IMR-90 (cell line): Measurements from ENCODE around the gene PHOX2A. TPM values are rescaled to one million over a fixed set of nuclear protein-coding genes. Genes with fewer than 3 reads are reported as not detected.
A peak's percentile ranks its signal among the peaks of the same experiment; 100 is the strongest.
"Not testable (repeated sequence)": the region's sequence is repeated elsewhere in the genome, so short reads cannot be mapped to it uniquely, and the experiment has no call there.

ENCODE experiments used
- ATAC-seq: fragments of 200-7000 bp; cut with Tn5 transposase; 2 replicates; pipeline ENCODE4 v1.9.1; 2020; ENCODE audit warnings: low read depth, mild to moderate bottlenecking, moderate library complexity
- BruUV-seq: library from RNA; stranded (reverse); fragments of 400-500 nt; replicated peaks from 2 replicates; lab custom pipeline; 2021; lab: Mats Ljungman, UMichigan
- CTCF ChIA-PET: fragments of 300-600 bp; formaldehyde crosslinking; extraction: SDS; loops from one replicate; lab custom pipeline; 2021; ENCODE audit warnings: antibody characterized with exemption; lab: Yijun Ruan, JAX
- POLR2A ChIA-PET: fragments of 300-600 bp; sonication (Branson Sonifier 250); formaldehyde crosslinking; loops from one replicate; lab custom pipeline; 2022; ENCODE audit warnings: antibody characterized with exemption; ENCODE audit not compliant: unreplicated experiment; lab: Charles Lee
- DNase-seq: peaks from one replicate; pipeline ENCODE4 v3.0.0; 2013
- H2AFZ ChIP-seq: replicated peaks from 2 replicates; pipeline ENCODE3; 2013; ENCODE audit warnings: low read length, mild to moderate bottlenecking; ENCODE audit not compliant: poor library complexity
- H2AK5ac ChIP-seq: 2 replicates; pipeline ENCODE4 v1.6.1; 2013; ENCODE audit warnings: low read depth, low read length, inconsistent platforms
- H2AK9ac ChIP-seq: replicated peaks from 2 replicates; pipeline ENCODE3; 2013; ENCODE audit warnings: mild to moderate bottlenecking, low read depth, low read length, moderate library complexity; ENCODE audit not compliant: poor library complexity
- H2BK120ac ChIP-seq: 2 replicates; pipeline ENCODE4 v1.6.1; 2013; ENCODE audit warnings: low read depth, low read length, inconsistent platforms
- H2BK15ac ChIP-seq: 3 replicates; pipeline ENCODE4 v1.6.1; 2013; ENCODE audit warnings: low read depth, low read length, inconsistent platforms
- H2BK20ac ChIP-seq: 2 replicates; pipeline ENCODE4 v1.6.1; 2013; ENCODE audit warnings: low read depth, mild to moderate bottlenecking, inconsistent platforms, low read length, moderate library complexity
- H2BK5ac ChIP-seq: 2 replicates; pipeline ENCODE4 v1.6.1; 2013; ENCODE audit warnings: mild to moderate bottlenecking, low read depth, low read length, inconsistent platforms; ENCODE audit not compliant: poor library complexity, severe bottlenecking
- H3K14ac ChIP-seq: replicated peaks from 2 replicates; pipeline ENCODE4 v1.6.1; 2013; ENCODE audit warnings: low read depth, low read length, inconsistent platforms
- H3K18ac ChIP-seq: 2 replicates; pipeline ENCODE4 v1.6.1; 2013; ENCODE audit warnings: low read depth, low read length, control low read depth
- H3K23ac ChIP-seq: 2 replicates; pipeline ENCODE4 v1.6.1; 2013; ENCODE audit warnings: low read depth, low read length, inconsistent platforms
- H3K27ac ChIP-seq: 2 replicates; pipeline ENCODE4 v1.5.1; 2013; ENCODE audit warnings: mild to moderate bottlenecking, control low read depth, low read length; ENCODE audit not compliant: insufficient read depth
- H3K27me3 ChIP-seq: 2 replicates; pipeline ENCODE4 v1.6.1; 2013; ENCODE audit warnings: low read length; ENCODE audit not compliant: control insufficient read depth, insufficient read depth
- H3K36me3 ChIP-seq: 2 replicates; pipeline ENCODE4 v1.6.1; 2013; ENCODE audit warnings: low read length, mixed read lengths; ENCODE audit not compliant: control insufficient read depth, insufficient read depth
- H3K4ac ChIP-seq: 2 replicates; pipeline ENCODE4 v1.6.1; 2013; ENCODE audit warnings: low read depth, low read length, inconsistent platforms
- H3K4me1 ChIP-seq: 2 replicates; pipeline ENCODE4 v1.6.1; 2013; ENCODE audit warnings: low read length, mixed read lengths; ENCODE audit not compliant: control insufficient read depth, insufficient read depth
- H3K4me2 ChIP-seq: 2 replicates; pipeline ENCODE4 v1.6.1; 2013; ENCODE audit warnings: low read depth, mild to moderate bottlenecking, control low read depth, low read length, moderate library complexity
- H3K4me3 ChIP-seq: 2 replicates; pipeline ENCODE4 v1.5.1; 2013; ENCODE audit warnings: low read depth, mild to moderate bottlenecking, control low read depth, low read length, moderate library complexity; ENCODE audit not compliant: insufficient read depth
- H3K56ac ChIP-seq: 2 replicates; pipeline ENCODE4 v1.6.1; 2013; ENCODE audit warnings: low read length, inconsistent platforms; ENCODE audit not compliant: insufficient read depth; ENCODE audit errors: extremely low read depth
- H3K79me1 ChIP-seq, 2 experiments: 2 replicates each; pipeline ENCODE4 v1.6.1; 2013; ENCODE audit warnings: low read length in 2 of 2, inconsistent platforms in 1 of 2, low read depth in 1 of 2
- H3K9ac ChIP-seq: 2 replicates; pipeline ENCODE4 v1.6.1; 2013; ENCODE audit warnings: low read depth, low read length, control low read depth
- H3K9me1 ChIP-seq: 2 replicates; pipeline ENCODE4 v1.6.1; 2013; ENCODE audit warnings: low read length, inconsistent platforms; ENCODE audit not compliant: insufficient read depth
- H3K9me3 ChIP-seq: 2 replicates; pipeline ENCODE4 v1.6.1; 2013; ENCODE audit warnings: low read length; ENCODE audit not compliant: control insufficient read depth, insufficient read depth
- H4K20me1 ChIP-seq: 2 replicates; pipeline ENCODE4 v1.6.1; 2013; ENCODE audit warnings: low read length, inconsistent platforms; ENCODE audit not compliant: insufficient read depth
- H4K5ac ChIP-seq: 2 replicates; pipeline ENCODE4 v1.6.1; 2013; ENCODE audit warnings: mild to moderate bottlenecking, low read depth, low read length, control low read depth
- H4K8ac ChIP-seq, 2 experiments: 2 replicates each; pipeline ENCODE4 v1.6.1; 2013; ENCODE audit warnings: low read depth in 2 of 2, low read length in 2 of 2, control low read depth in 1 of 2, inconsistent platforms in 1 of 2
- H4K91ac ChIP-seq: 2 replicates; pipeline ENCODE4 v1.6.1; 2013; ENCODE audit warnings: low read depth, low read length, inconsistent platforms; ENCODE audit not compliant: insufficient read depth
- CTCF ChIP-seq: conservative IDR thresholded peaks from 2 replicates; pipeline ENCODE4 v1.5.1; 2012; ENCODE audit warnings: mild to moderate bottlenecking, low read depth, low read length, improper control_type of control experiment
- RAD21 ChIP-seq: IDR thresholded peaks from 2 replicates; pipeline ENCODE4 v1.6.1; 2012; ENCODE audit warnings: low read length, improper control_type of control experiment
- SMC3 ChIP-seq: fragments of 150-350 bp; IDR thresholded peaks from 2 replicates; pipeline ENCODE4 v1.6.1; 2016; ENCODE audit warnings: low read depth, mild to moderate bottlenecking, antibody characterized with exemption, low read length, moderate library complexity
- WGBS, 2 experiments: methylation state at CpG; one replicate each; pipeline versions ENCODE4 v1.1.5 to v1.1.7; 2013; ENCODE audit warnings: missing lambda C conversion rate in 2 of 2; ENCODE audit not compliant: insufficient read length in 1 of 2; ENCODE audit errors: extremely low coverage in 2 of 2; 5-methylcytosine and 5-hydroxymethylcytosine counted together
- dilution Hi-C: fragments of 300-500 bp; cut with HindIII; formaldehyde crosslinking; loops from one replicate; pipeline ENCODE4 v1.14.3; 2018; ENCODE audit warnings: low sequenced_read_pairs; ENCODE audit not compliant: unreplicated experiment
- in situ Hi-C: fragments of 300-500 bp; cut with MboI; formaldehyde crosslinking; loops from 3 replicates; pipeline ENCODE4 v1.14.3; 2019; ENCODE audit warnings: low sequenced_read_pairs, inconsistent platforms, mixed read lengths
- intact Hi-C: fragments of 100-400 bp; cut with micrococcal nuclease; formaldehyde crosslinking; loops from 2 replicates; pipeline ENCODE4 v1.10.0; 2022
- polyA plus RNA-seq, 3 experiments: library from polyadenylated mRNA; depleted of rRNA; stranded (reverse); fragments of >200 nt; gene quantifications; 2 replicates each; pipeline ENCODE4 v1.2.3, GENCODE V29; 2012; ENCODE audit warnings: low replicate concordance in 1 of 3
- total RNA-seq: library from RNA; depleted of rRNA; stranded (reverse); fragments of >200 nt; gene quantifications from 2 replicates; pipeline ENCODE4 v1.2.3, GENCODE V29; 2012

Gene PHOX2A
- total and polyA plus RNA-seq, 2 of the 4 experiments (the other 2 are of a cell fraction) = not detected

GRCh38 chr11:72290741-72291140, 46.8 kb upstream of the PHOX2A start:
- H4K8ac ChIP-seq, H2BK120ac ChIP-seq, H3K14ac ChIP-seq, H3K4me3 ChIP-seq, H3K9me3 ChIP-seq, H3K4ac ChIP-seq, H2AK9ac ChIP-seq, H2AK5ac ChIP-seq, H4K20me1 ChIP-seq, H3K79me1 ChIP-seq, H3K56ac ChIP-seq, POLR2A ChIA-PET, H4K5ac ChIP-seq, dilution Hi-C loops, H3K4me2 ChIP-seq, H4K91ac ChIP-seq, in situ Hi-C loops, H3K27me3 ChIP-seq, H3K18ac ChIP-seq, H3K27ac ChIP-seq, H2BK5ac ChIP-seq, H2BK20ac ChIP-seq, BruUV-seq, H3K23ac ChIP-seq, H2AFZ ChIP-seq, H3K9ac ChIP-seq, H3K9me1 ChIP-seq, H2BK15ac ChIP-seq, H3K4me1 ChIP-seq: not testable (repeated sequence)
- CTCF ChIA-PET = interaction anchor here (0.7 kb wide), 1 partner anchor 204 kb away, joined by 5 read pairs; no protein-coding TSS in a partner anchor
- intact Hi-C loops = loop anchor here (1.0 to 2.0 kb wide), 2 partner anchors 124 to 141 kb away; no protein-coding TSS in a partner anchor
- TF ChIP-seq CTCF (peak; percentile 59), SMC3 (peak; percentile 61), RAD21 (peak; percentile 58)
- WGBS, 2 experiments = no CpG with 5 or more reads among the region's 6 CpGs
- peak; percentile 48; the same call in 1 of the 2 replicates for ATAC-seq
- H3K36me3 ChIP-seq = peaks cover 16% of the 10 kb centered on the region
- peak; percentile 37 for DNase-seq
